HEK293T (cell line): ENCODE measurements around the gene RBM20.

Source experiments
- BHLHE40 ChIP-seq: fragments of 450-650 bp; IDR thresholded peaks from 2 replicates; pipeline ENCODE4 v1.6.1; 2016; ENCODE audit warnings: mild to moderate bottlenecking, moderate library complexity, borderline replicate concordance
- FOXK2 ChIP-seq: fragments of 450-650 bp; IDR thresholded peaks from 2 replicates; pipeline ENCODE4 v1.6.1; 2016; ENCODE audit warnings: mild to moderate bottlenecking
- FOXM1 ChIP-seq: fragments of 450-650 bp; IDR thresholded peaks from 2 replicates; pipeline ENCODE4 v1.6.1; 2017; ENCODE audit warnings: mild to moderate bottlenecking, borderline replicate concordance
- HDGF ChIP-seq: fragments of 450-650 bp; IDR thresholded peaks from 2 replicates; pipeline ENCODE4 v1.6.1; 2017; ENCODE audit warnings: antibody characterized with exemption, borderline replicate concordance
- NFRKB ChIP-seq: fragments of 450-650 bp; IDR thresholded peaks from 2 replicates; pipeline ENCODE4 v1.6.1; 2016; ENCODE audit warnings: mild to moderate bottlenecking, moderate library complexity
- TARDBP ChIP-seq: fragments of 450-650 bp; IDR thresholded peaks from 2 replicates; pipeline ENCODE4 v1.6.1; 2016
- ZNF384 ChIP-seq: fragments of 450-650 bp; IDR thresholded peaks from 2 replicates; pipeline ENCODE4 v1.6.1; 2016
- TF ChIP-seq, protein P1 (sequence below): fragments of 450-650 bp; IDR thresholded peaks from 2 replicates; pipeline ENCODE4 v1.6.1; 2016

GRCh38 chr10:110852947-110853346 is 208.8 kb downstream of the RBM20 start:
- TF ChIP-seq ZNF384 (no peak), FOXK2 (no peak), HDGF (no peak), FOXM1 (no peak), TARDBP (no peak), NFRKB (no peak), BHLHE40 (no peak)
- TF ChIP-seq, protein P1, sequence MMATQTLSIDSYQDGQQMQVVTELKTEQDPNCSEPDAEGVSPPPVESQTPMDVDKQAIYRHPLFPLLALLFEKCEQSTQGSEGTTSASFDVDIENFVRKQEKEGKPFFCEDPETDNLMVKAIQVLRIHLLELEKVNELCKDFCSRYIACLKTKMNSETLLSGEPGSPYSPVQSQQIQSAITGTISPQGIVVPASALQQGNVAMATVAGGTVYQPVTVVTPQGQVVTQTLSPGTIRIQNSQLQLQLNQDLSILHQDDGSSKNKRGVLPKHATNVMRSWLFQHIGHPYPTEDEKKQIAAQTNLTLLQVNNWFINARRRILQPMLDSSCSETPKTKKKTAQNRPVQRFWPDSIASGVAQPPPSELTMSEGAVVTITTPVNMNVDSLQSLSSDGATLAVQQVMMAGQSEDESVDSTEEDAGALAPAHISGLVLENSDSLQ = no peak
